Dendritic cell treated with granulocyte-macrophage colony-stimulating factor and Interleukin-4, amounts not matched to agents 40 ng/mL and 50 ng/mL, for 4 days (primary cell): ENCODE data around the gene THADA.

Experiments
- H3K27ac Mint-ChIP-seq: one replicate; pipeline ENCODE4 v1.8.0; 2022; ENCODE audit warnings: mild to moderate bottlenecking, mixed read lengths
- H3K27me3 Mint-ChIP-seq: one replicate; pipeline ENCODE4 v1.8.0; 2022; ENCODE audit warnings: mild to moderate bottlenecking, mixed read lengths
- H3K36me3 Mint-ChIP-seq: one replicate; pipeline ENCODE4 v1.8.0; 2022; ENCODE audit warnings: low read depth, mixed read lengths
- H3K4me1 Mint-ChIP-seq: one replicate; pipeline ENCODE4 v1.8.0; 2022; ENCODE audit warnings: low read depth, mixed read lengths
- H3K4me3 Mint-ChIP-seq: one replicate; pipeline ENCODE4 v1.8.0; 2022; ENCODE audit warnings: mild to moderate bottlenecking, moderate library complexity, mixed read lengths
- H3K9me3 Mint-ChIP-seq: one replicate; pipeline ENCODE4 v1.8.0; 2022; ENCODE audit warnings: mixed read lengths
- intact Hi-C: fragments of 100-400 bp; cut with micrococcal nuclease; formaldehyde crosslinking; loops from one replicate; pipeline ENCODE4 v1.15.0; 2022

Gene THADA

DNA sequence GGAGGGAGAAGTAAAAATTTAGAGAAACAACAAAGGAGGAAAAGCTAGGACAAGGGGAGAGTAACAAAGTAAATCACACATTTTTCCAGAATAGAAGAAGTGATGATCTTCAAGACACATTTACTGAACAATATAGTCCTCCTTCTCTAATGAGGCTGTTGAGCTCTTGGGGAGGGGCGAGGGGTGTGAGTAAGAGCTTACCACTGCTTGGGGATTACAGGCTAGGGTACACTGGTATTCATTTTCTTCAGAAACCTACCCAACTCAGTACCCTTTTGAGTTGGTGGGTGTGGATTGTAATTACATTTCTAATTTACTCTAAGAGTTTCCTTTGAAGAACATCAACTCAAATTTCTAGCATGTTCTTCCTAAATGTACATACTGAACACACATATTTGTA is 211.7 kb downstream of the THADA start:
- Mint-ChIP-seq H3K27me3 (no peaks in the 10 kb centered on the region), H3K4me3 (no peak overlapping the region), H3K36me3 (no peaks in the 10 kb centered on the region), H3K4me1 (peaks cover 15% of the 10 kb centered on the region), H3K27ac (peak overlapping the region; percentile 13), H3K9me3 (no peaks in the 10 kb centered on the region)
- intact Hi-C loops = no loop called here

DNA sequence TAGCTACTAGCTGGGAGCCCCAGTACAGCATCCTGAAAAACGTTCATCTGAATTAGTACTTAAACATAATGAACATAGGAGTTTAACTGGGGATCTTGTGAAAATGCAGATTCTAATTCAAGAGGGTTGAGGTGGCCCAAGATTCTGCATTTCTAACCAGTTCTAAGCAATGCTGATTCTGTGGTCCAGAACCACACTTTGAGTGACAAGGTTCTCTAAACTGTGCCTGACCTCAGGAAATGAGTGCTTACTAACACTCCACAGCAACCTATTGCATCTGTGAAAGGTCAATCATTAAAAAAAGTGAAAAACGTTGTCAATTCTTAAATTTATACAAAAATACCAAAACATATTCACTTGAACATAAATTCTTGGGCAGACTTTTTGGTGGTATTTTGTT is 212.3 kb downstream of the THADA start:
- H3K27me3 Mint-ChIP-seq = no peaks in the 10 kb centered on the region
- intact Hi-C loops = no loop called here
- H3K4me1 Mint-ChIP-seq = peaks cover 15% of the 10 kb centered on the region
- H3K9me3 Mint-ChIP-seq = no peaks in the 10 kb centered on the region
- no peak overlapping the region for H3K4me3 Mint-ChIP-seq
- no peaks in the 10 kb centered on the region for H3K36me3 Mint-ChIP-seq
- H3K27ac Mint-ChIP-seq = peak overlapping the region; percentile 13

DNA sequence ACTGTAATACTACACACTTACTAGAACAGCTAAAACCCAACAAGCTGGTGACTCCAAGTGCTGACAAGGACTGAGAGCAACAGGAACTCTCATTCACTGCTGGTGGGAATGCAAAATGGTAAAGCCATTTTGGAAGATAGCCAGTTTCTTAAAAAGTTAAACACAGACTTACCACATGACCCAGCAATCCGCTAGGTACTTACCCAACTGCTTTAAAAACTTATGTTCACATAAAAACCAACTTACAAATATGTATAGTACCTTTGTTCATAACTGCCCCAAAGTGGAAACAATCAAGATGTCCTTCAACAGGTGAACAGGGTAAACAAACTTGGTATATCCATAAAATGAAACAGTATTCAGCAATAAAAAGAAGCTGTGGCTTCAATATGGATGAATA is 216.3 kb downstream of the THADA start:
- Mint-ChIP-seq H3K4me3 (no peak overlapping the region), H3K9me3 (no peaks in the 10 kb centered on the region), H3K27ac (no peak overlapping the region), H3K27me3 (no peaks in the 10 kb centered on the region), H3K36me3 (peaks cover 6% of the 10 kb centered on the region), H3K4me1 (peaks cover 7% of the 10 kb centered on the region)
- intact Hi-C loops = no loop called here

DNA sequence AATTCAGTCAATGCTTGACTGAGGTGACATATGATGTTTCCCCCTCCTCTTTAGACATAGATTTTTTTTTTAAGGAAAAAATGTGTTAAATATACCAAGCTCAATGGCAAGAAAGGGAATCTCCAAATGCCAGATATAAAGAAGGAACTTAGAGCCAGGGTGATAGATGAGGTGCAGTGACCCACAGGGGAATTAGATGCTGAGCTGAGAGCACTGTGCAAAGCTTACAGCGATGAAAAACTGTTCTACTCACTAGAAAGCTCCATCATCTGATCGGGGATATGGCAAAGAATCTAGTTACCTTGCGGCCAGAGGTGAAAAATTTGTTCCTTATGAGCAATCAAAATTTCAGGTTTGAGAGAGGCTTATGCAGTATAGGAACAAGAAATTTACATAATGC is 218.5 kb downstream of the THADA start:
- H3K9me3 Mint-ChIP-seq = no peaks in the 10 kb centered on the region
- intact Hi-C loops = no loop called here
- H3K4me3 Mint-ChIP-seq = no peak overlapping the region
- H3K36me3 Mint-ChIP-seq = peaks cover 6% of the 10 kb centered on the region
- H3K27ac Mint-ChIP-seq = no peak overlapping the region
- no peaks in the 10 kb centered on the region for H3K4me1 Mint-ChIP-seq
- H3K27me3 Mint-ChIP-seq = no peaks in the 10 kb centered on the region

DNA sequence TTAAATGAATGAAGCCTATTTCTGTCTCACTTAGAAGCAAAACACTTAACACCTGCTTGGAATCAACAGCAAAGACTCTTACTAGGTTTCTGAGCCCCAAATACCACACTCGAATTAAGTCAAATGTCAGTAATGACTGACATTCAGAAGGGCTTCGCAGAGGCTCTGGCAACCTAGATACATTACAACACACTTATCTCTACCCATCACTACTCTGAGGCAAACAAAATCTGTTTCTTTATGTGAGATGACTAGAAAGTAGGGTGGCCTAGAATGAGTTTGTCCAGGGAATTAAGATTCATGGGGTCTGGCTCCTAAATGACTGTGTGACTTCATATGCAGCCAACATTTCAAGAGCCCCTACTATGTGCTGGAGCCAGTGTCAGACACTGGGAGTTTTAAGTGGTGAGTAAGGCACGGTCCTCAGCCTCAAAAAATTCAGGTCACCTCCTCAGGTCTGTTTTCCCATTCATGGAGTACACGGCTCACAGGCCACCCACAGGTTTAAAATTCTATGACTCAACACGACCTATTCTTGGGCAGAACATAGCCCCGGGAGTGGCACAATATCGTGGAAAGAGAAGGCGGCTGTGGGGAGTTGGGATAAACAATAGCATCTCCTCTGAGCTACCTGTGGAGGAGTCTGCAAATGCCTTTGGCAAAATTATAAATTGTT is 219.2 kb downstream of the THADA start:
- H3K27ac Mint-ChIP-seq = no peak overlapping the region
- no peak overlapping the region for H3K4me3 Mint-ChIP-seq
- intact Hi-C loops = no loop called here
- H3K27me3 Mint-ChIP-seq = no peaks in the 10 kb centered on the region
- peaks cover 6% of the 10 kb centered on the region for H3K36me3 Mint-ChIP-seq
- H3K4me1 Mint-ChIP-seq = no peaks in the 10 kb centered on the region
- no peaks in the 10 kb centered on the region for H3K9me3 Mint-ChIP-seq

DNA sequence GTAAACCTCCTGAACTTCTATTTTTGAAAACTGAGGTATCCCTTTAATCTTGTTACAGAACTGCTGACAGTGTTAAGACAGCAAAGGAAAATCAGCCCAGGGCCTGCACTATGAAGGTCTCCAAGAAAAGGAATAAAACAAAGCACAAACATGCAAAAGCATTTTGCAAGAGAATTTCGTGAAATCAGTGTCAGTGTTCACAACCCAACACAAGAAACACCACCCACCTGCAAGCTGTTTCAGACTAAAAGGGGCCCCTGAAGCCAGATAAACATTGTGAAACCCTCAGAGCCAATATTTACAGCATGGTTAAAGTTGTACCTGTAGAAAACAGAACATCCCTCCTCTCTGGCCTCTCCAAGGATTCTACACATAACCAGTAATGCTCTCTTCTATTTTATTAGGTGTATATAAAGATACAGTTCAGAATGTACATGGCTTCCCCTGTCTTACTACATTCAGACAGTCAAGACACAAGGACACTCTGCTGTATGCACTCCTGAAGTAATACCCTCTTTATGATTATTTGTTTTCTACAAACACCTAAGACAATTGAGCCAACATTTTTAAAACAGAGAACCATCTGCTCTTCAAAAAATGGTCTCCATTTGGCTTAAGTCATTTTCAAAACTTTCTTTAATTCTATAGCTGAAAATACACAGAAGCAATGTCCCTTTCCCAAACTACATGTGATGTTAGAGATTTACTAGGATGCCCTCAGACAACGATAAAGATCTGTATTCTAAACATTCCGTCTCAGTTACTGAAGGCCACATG is 219.9 kb downstream of the THADA start:
- no peaks in the 10 kb centered on the region for H3K9me3 Mint-ChIP-seq
- H3K4me3 Mint-ChIP-seq = no peak overlapping the region
- no peaks in the 10 kb centered on the region for H3K4me1 Mint-ChIP-seq
- H3K27ac Mint-ChIP-seq = no peak overlapping the region
- no peaks in the 10 kb centered on the region for H3K27me3 Mint-ChIP-seq
- intact Hi-C loops = no loop called here
- H3K36me3 Mint-ChIP-seq = peaks cover 6% of the 10 kb centered on the region

DNA sequence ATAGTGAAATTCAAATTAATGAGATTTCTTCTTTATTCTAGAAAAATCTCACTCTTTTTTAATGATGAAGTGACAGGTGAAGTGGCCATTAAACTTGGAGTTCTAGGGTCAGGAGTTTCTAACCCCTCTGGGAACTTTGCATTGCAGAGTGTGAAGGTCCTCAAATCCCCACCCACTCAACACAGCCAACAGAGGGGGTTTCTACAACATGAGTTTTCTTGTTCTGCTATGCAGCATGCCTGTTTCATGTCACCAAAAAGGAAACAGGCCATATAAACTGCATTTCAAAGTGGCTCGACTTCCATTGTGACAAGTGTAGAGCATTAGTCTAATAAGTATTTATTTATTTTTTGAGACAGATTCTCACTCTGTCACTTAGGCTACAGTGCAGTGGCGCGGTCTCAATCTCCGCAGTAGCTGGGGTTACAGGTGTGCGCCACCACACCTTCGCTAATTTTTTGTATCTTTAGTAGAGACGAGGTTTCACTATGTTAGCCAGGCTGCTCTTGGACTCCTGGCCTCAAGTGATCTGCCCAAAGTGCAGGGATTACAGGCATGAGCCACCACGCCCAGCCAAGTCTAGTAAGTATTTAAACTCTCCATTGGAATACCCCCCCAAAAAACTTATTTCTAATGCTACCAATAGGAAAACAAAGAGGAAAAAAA is 223.3 kb downstream of the THADA start:
- H3K4me1 Mint-ChIP-seq = peaks cover 23% of the 10 kb centered on the region
- peaks cover under 1% of the 10 kb centered on the region for H3K36me3 Mint-ChIP-seq
- intact Hi-C loops = no loop called here
- H3K27ac Mint-ChIP-seq = no peak overlapping the region
- H3K4me3 Mint-ChIP-seq = no peak overlapping the region
- no peaks in the 10 kb centered on the region for H3K9me3 Mint-ChIP-seq
- H3K27me3 Mint-ChIP-seq = no peaks in the 10 kb centered on the region

DNA sequence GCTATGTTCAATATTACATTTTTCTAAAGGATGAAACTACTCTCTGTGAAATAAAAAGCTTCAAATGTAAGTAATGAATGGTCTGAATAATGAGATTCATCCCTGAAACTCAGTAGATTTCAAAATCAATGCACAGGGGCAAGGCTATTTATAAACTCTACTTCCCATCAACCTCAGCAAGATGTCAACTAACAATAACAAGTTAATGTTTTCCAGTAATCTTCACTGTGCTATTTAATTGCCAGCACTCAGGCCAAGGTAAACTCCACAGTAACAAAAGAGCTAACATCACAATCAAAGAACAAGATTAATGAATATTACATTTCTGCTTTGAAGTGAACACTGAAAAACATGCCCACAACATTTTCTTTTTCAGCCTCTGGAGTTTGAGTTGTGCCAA is 225.1 kb downstream of the THADA start:
- Mint-ChIP-seq H3K36me3 (no peaks in the 10 kb centered on the region), H3K27ac (no peak overlapping the region), H3K27me3 (no peaks in the 10 kb centered on the region), H3K9me3 (no peaks in the 10 kb centered on the region), H3K4me1 (peaks cover 38% of the 10 kb centered on the region), H3K4me3 (no peak overlapping the region)
- intact Hi-C loops = no loop called here

DNA sequence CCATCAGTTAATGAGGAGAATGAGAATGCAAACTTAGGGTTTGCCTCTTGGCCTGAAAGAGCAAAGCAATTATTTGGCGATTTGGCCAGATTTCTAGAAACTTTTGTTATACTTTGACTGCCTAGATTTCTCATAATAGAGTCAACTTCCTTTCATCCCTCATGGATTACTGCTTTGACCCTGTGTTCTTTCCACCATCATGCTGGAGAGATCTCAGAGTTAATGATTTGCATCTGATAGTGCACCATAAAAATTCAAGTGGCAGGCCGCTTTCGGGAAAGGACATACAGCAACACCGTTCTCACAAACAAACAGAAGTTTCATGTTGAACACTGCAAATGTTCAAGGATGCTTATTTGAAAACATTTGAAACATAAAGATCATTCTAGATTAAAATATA is 225.7 kb downstream of the THADA start:
- no peak overlapping the region for H3K4me3 Mint-ChIP-seq
- no peak overlapping the region for H3K27ac Mint-ChIP-seq
- peaks cover 38% of the 10 kb centered on the region for H3K4me1 Mint-ChIP-seq
- H3K27me3 Mint-ChIP-seq = no peaks in the 10 kb centered on the region
- no peaks in the 10 kb centered on the region for H3K36me3 Mint-ChIP-seq
- intact Hi-C loops = no loop called here
- no peaks in the 10 kb centered on the region for H3K9me3 Mint-ChIP-seq

DNA sequence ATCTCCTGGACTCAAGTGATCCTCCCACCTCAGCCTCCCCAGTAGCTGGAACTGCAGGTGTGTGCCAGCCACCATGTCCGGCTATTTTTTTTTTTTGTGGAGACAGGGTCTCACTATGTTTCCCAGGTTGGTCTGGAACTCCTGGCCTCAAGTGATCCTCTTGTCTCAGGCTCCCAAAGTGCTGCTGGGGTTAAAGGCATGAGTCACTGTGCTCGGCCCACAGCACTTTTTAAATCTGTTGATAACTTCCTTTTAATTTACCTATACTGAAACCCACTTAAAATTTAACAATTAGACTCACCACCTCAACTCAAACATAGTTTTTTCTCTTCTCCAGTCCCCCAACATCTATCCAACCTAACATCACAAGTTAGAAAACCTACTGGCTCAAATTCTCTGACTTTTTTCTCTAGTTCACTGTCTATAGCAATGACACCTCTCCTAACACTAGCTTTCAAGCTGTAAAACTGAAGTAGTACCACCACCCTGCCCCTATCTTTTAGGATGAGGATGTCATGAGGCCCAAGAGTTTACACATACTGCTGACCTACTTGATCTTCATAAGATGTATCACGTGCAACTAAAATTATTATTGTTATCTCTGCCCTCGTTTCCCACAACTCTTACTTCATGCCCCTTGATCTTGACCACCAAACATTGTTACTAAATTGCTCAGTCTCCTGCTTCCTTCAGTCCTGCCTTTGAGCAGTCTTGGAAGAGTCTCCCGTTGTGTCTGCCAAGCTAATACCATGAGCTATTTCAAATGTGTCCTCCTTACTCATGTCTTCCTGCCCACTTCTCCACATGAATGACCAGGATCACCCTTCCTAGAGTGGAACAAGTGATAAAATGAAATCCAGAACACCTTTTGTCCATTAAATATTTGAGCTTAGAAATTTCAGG is 227.1 kb downstream of the THADA start:
- peaks cover 38% of the 10 kb centered on the region for H3K4me1 Mint-ChIP-seq
- H3K27ac Mint-ChIP-seq = peak overlapping the region; percentile 62
- H3K4me3 Mint-ChIP-seq = no peak overlapping the region

DNA sequence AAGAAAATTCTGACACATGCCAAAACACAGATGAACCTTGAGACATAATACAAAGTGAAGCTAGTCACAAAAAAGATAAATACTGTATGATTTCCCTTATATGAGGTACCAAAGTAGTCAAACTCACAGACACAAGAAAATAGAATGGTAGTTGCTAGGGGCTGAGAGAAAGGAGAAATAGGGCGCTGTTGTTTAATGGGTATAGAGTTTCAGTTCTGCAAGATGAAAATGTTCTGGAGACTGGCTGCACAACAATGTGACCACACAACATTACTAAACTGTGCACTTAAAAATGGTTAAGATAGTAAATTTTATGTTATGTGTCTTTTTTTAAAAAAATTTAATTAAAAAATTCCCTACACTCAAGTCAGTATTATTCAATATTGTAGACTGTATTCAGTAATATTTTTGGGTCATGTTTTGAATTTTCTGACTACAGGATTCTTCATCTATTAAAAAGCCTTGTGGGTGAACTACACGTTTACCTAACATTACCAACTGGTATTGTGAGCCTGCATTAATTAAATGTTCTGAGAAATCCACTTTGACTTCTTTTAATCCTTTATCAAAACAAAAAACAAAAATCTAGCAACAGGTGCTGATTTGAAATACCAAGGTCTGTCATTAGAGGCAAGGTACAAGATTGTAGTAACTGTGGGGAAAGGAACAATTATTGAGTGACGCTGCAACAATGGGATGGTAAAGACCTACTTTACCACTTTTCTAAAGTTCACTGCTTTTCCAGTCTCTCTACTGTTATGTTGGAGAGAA is 228.6 kb downstream of the THADA start:
- H3K27ac Mint-ChIP-seq = peak overlapping the region; percentile 26
- intact Hi-C loops = no loop called here
- H3K27me3 Mint-ChIP-seq = no peaks in the 10 kb centered on the region
- H3K4me3 Mint-ChIP-seq = no peak overlapping the region
- H3K9me3 Mint-ChIP-seq = no peaks in the 10 kb centered on the region
- no peaks in the 10 kb centered on the region for H3K36me3 Mint-ChIP-seq
- peaks cover 38% of the 10 kb centered on the region for H3K4me1 Mint-ChIP-seq

More for the DNA sequence above, 227.1 kb downstream of the THADA start:
- no peaks in the 10 kb centered on the region for H3K9me3 Mint-ChIP-seq
- H3K27me3 Mint-ChIP-seq = no peaks in the 10 kb centered on the region
- H3K36me3 Mint-ChIP-seq = no peaks in the 10 kb centered on the region
- intact Hi-C loops = no loop called here

DNA sequence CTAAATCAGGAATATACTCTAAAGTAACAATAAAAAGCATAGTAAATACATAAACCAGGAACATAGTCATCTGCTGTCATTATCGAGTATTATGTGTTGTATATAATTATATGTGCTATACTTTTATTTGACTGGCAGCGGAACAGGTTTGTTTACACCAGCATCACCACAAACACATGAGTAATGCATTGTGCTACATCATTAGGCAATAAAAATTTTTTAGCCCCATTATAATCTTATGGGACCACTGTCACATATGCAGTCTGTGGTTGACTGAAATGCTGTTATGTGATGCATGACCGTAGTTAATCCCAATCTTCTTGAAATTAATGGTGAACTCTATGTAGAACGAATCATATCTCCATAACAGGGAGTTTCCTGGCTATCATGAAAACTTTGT is 232.7 kb downstream of the THADA start:
- no peaks in the 10 kb centered on the region for H3K27me3 Mint-ChIP-seq
- H3K4me1 Mint-ChIP-seq = peaks cover 20% of the 10 kb centered on the region
- H3K4me3 Mint-ChIP-seq = no peak overlapping the region
- peak overlapping the region; percentile 11 for H3K27ac Mint-ChIP-seq
- H3K9me3 Mint-ChIP-seq = no peaks in the 10 kb centered on the region
- H3K36me3 Mint-ChIP-seq = no peaks in the 10 kb centered on the region
- intact Hi-C loops = no loop called here

DNA sequence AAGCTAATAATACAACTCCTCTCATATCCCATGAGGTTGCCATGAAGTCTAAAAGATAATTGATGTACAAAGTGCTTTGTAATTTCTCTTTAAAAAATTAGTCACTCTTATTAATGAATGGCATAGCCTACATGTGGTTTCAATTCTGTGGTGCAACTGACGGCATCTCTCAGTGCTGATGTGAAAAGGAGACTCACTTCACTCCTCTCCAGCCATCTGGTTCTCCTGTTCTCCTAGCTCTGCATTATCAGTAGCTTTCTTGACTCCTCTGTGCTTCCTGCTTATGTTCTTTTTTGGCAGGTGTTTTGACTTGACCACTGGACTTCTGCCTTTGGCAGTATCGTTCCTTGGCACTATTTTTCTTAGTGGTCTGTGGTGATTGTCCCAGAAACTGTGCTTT is 234.6 kb downstream of the THADA start:
- Mint-ChIP-seq H3K27ac (no peak overlapping the region), H3K4me1 (peaks cover 3% of the 10 kb centered on the region), H3K36me3 (no peaks in the 10 kb centered on the region), H3K4me3 (no peak overlapping the region), H3K9me3 (no peaks in the 10 kb centered on the region), H3K27me3 (no peaks in the 10 kb centered on the region)
- intact Hi-C loops = no loop called here
